Neural cell (in vitro differentiated cells): ENCODE results near the gene SHMT2. TPM values are rescaled to one million over a fixed set of nuclear protein-coding genes. Genes with fewer than 3 reads are reported as not detected.

Experiments used
- H2AFZ ChIP-seq: fragments of 200-600, 300-800 bp; sonication (generic), shearing (Covaris generic); 2 replicates; pipeline ENCODE4 v1.6.0; 2014; ENCODE audit warnings: low read depth, mild to moderate bottlenecking, antibody characterized with exemption, low read length, moderate library complexity
- H3F3A ChIP-seq: fragments of 200-600 bp; shearing (Covaris generic); 2 replicates; pipeline ENCODE4 v1.6.1; 2016; ENCODE audit warnings: mild to moderate bottlenecking, moderate library complexity, mixed read lengths, antibody characterized with exemption, low read length; ENCODE audit not compliant: insufficient read depth, poor library complexity, severe bottlenecking
- H3K27ac ChIP-seq: fragments of 200-600, 300-800 bp; sonication (generic), shearing (Covaris generic); 2 replicates; pipeline ENCODE4 v1.5.1; 2014; ENCODE audit warnings: mild to moderate bottlenecking, low read length, moderate library complexity
- H3K27me3 ChIP-seq: fragments of 300-800, 200-600 bp; sonication (generic), shearing (Covaris generic); 2 replicates; pipeline ENCODE4 v1.6.0; 2014; ENCODE audit warnings: mild to moderate bottlenecking, low read depth, low read length, moderate library complexity; ENCODE audit not compliant: insufficient read depth
- H3K36me3 ChIP-seq: fragments of 300-800, 200-600 bp; sonication (generic), shearing (Covaris generic); 2 replicates; pipeline ENCODE4 v1.5.1; 2014; ENCODE audit warnings: mild to moderate bottlenecking, antibody characterized with exemption, low read length, moderate library complexity; ENCODE audit not compliant: insufficient read depth
- H3K4me2 ChIP-seq: fragments of 300-800, 200-600 bp; sonication (generic), shearing (Covaris generic); 2 replicates; pipeline ENCODE4 v1.6.0; 2014; ENCODE audit warnings: mild to moderate bottlenecking, low read length
- H3K4me3 ChIP-seq: fragments of 300-800, 200-600 bp; sonication (generic), shearing (Covaris generic); 2 replicates; pipeline ENCODE4 v1.5.1; 2014; ENCODE audit warnings: mild to moderate bottlenecking, low read length, moderate library complexity
- H3K79me2 ChIP-seq: fragments of 200-600 bp; shearing (Covaris generic); replicated peaks from 2 replicates; pipeline ENCODE4 v1.6.0; 2014; ENCODE audit warnings: mild to moderate bottlenecking, low read length, moderate library complexity; ENCODE audit not compliant: insufficient read depth
- H3K9ac ChIP-seq: fragments of 300-800, 200-600 bp; sonication (generic), shearing (Covaris generic); 2 replicates; pipeline ENCODE4 v1.6.1; 2016; ENCODE audit warnings: mild to moderate bottlenecking, low read length, mixed read lengths
- H3K9me2 ChIP-seq: fragments of 200-600 bp; shearing (Covaris generic); 2 replicates; pipeline ENCODE4 v1.6.1; 2016; ENCODE audit warnings: mild to moderate bottlenecking, low read length, mixed read lengths; ENCODE audit not compliant: insufficient read depth
- H3K9me3 ChIP-seq: fragments of 200-600, 300-800 bp; sonication (generic), shearing (Covaris generic); 2 replicates; pipeline ENCODE4 v1.6.1; 2016; ENCODE audit warnings: mild to moderate bottlenecking, mixed run types, low read length, moderate library complexity, mixed read lengths
- H4K20me1 ChIP-seq: fragments of 200-600 bp; shearing (Covaris generic); 2 replicates; pipeline ENCODE4 v1.6.1; 2016; ENCODE audit warnings: mild to moderate bottlenecking, mixed run types; ENCODE audit not compliant: insufficient read depth
- CTCF ChIP-seq: fragments of 450-650 bp; IDR thresholded peaks from 2 replicates; pipeline ENCODE4 v1.5.1; 2014; ENCODE audit warnings: antibody characterized with exemption, mild to moderate bottlenecking, moderate library complexity; ENCODE audit not compliant: poor library complexity, severe bottlenecking
- EP300 ChIP-seq: fragments of 450-650 bp; conservative IDR thresholded peaks from 2 replicates; pipeline ENCODE4 v1.6.1; 2014; ENCODE audit warnings: antibody characterized with exemption, mild to moderate bottlenecking, moderate library complexity; ENCODE audit not compliant: poor library complexity, severe bottlenecking
- EZH2 ChIP-seq: fragments of 200-600, 300-800 bp; shearing (Covaris generic), sonication (generic); IDR thresholded peaks from 2 replicates; pipeline ENCODE4 v1.6.1; 2014; ENCODE audit warnings: antibody characterized with exemption, low read length, borderline replicate concordance, mild to moderate bottlenecking; ENCODE audit not compliant: insufficient read depth, poor library complexity, severe bottlenecking
- MXI1 ChIP-seq: fragments of 450-650 bp; conservative IDR thresholded peaks from 2 replicates; pipeline ENCODE4 v1.6.1; 2014; ENCODE audit warnings: antibody characterized with exemption, mild to moderate bottlenecking; ENCODE audit not compliant: poor library complexity, severe bottlenecking
- POLR2AphosphoS5 ChIP-seq: IDR thresholded peaks from 2 replicates; pipeline ENCODE4 v1.6.1; 2012
- RAD21 ChIP-seq: fragments of 450-650 bp; conservative IDR thresholded peaks from 2 replicates; pipeline ENCODE4 v1.6.1; 2014; ENCODE audit warnings: antibody characterized with exemption, mild to moderate bottlenecking, moderate library complexity
- REST ChIP-seq: IDR thresholded peaks from 2 replicates; pipeline ENCODE4 v1.6.1; 2012; ENCODE audit warnings: borderline replicate concordance
- SMC3 ChIP-seq: fragments of 450-650 bp; conservative IDR thresholded peaks from 2 replicates; pipeline ENCODE4 v1.6.1; 2014; ENCODE audit warnings: antibody characterized with exemption, mild to moderate bottlenecking, moderate library complexity; ENCODE audit not compliant: poor library complexity
- TAF1 ChIP-seq: IDR thresholded peaks from 2 replicates; pipeline ENCODE4 v1.6.1; 2012; ENCODE audit warnings: low read depth
- polyA plus RNA-seq: library from polyadenylated mRNA; depleted of rRNA; stranded (reverse); fragments of >200 nt; gene quantifications from 2 replicates; pipeline ENCODE4 v1.2.3, GENCODE V29; 2014

SHMT2 gene
- polyA plus RNA-seq, 1 donor from 2014 or later, result 38.2 TPM

- no peaks in the 10 kb centered on the region for H3K9me2 ChIP-seq
- no peak overlapping the region for H3K27ac ChIP-seq
- no peaks in the 10 kb centered on the region for H3F3A ChIP-seq
- H3K27me3 ChIP-seq, result no peaks in the 10 kb centered on the region
- no peaks in the 10 kb centered on the region for H3K79me2 ChIP-seq
- no peak overlapping the region for H2AFZ ChIP-seq
- no peak overlapping the region for H3K9ac ChIP-seq
- H3K9me3 ChIP-seq, result no peaks in the 10 kb centered on the region
- TF ChIP-seq EZH2 (no peak), REST (no peak), EP300 (no peak), TAF1 (no peak), RAD21 (no peak), SMC3 (no peak), MXI1 (no peak), POLR2AphosphoS5 (no peak), CTCF (no peak)
- no peak overlapping the region for H3K4me3 ChIP-seq
- H3K4me2 ChIP-seq, result no peak overlapping the region
- H3K36me3 ChIP-seq, result no peaks in the 10 kb centered on the region
- H4K20me1 ChIP-seq, result no peaks in the 10 kb centered on the region
These were observed 21.5 kb upstream of the SHMT2 start for GRCh38 chr12:57207731-57208630.

- Histone ChIP-seq H3K9me3 (no peaks in the 10 kb centered on the region), H3K4me3 (no peak overlapping the region), H3K9ac (no peak overlapping the region), H3K4me2 (no peak overlapping the region), H3K79me2 (no peaks in the 10 kb centered on the region), H4K20me1 (no peaks in the 10 kb centered on the region), H3K9me2 (no peaks in the 10 kb centered on the region), H2AFZ (no peak overlapping the region), H3K27ac (no peak overlapping the region), H3K27me3 (no peaks in the 10 kb centered on the region), H3K36me3 (peaks cover 3% of the 10 kb centered on the region), H3F3A (no peaks in the 10 kb centered on the region)
- no peak for TF ChIP-seq SMC3
- TF ChIP-seq EP300, result no peak
- no peak for TF ChIP-seq MXI1
- TF ChIP-seq POLR2AphosphoS5, result no peak
- no peak for TF ChIP-seq CTCF
- no peak for TF ChIP-seq REST
- no peak for TF ChIP-seq EZH2
- no peak for TF ChIP-seq RAD21
- no peak for TF ChIP-seq TAF1
These were observed 20.8 kb upstream of the SHMT2 start for GRCh38 chr12:57208631-57209282.
